HG03558 (cell line): ENCODE measurements around the gene NKX6-2.
"Not testable (repeated sequence)": the region's sequence is repeated elsewhere in the genome, so short reads cannot be mapped to it uniquely, and the experiment has no call there.

Source experiments
- ATAC-seq: cut with Tn5 transposase; IDR thresholded peaks from one replicate; pipeline ENCODE4 v1.9.1; 2021; ENCODE audit warnings: moderate number of reproducible peaks; ENCODE audit not compliant: unreplicated experiment; ENCODE audit errors: extremely low read depth

The NKX6-2 gene

GRCh38 chr10:132743925-132744490 is 41.9 kb downstream of the NKX6-2 start:
- ATAC-seq = no peak

- ATAC-seq = not testable (repeated sequence)
Measured at GRCh38 chr10:132743196-132743924, 42.6 kb downstream of the NKX6-2 start.

- no peak for ATAC-seq
Measured at GRCh38 chr10:132742837-132743194, 43.1 kb downstream of the NKX6-2 start.

GRCh38 chr10:132742167-132742836 is 43.6 kb downstream of the NKX6-2 start:
- no peak for ATAC-seq

- no peak for ATAC-seq
Measured at GRCh38 chr10:132740588-132740987, 45.4 kb downstream of the NKX6-2 start.

GRCh38 chr10:132739225-132739613 is 46.7 kb downstream of the NKX6-2 start:
- ATAC-seq = no peak

GRCh38 chr10:132738454-132739224 is 47.3 kb downstream of the NKX6-2 start:
- no peak for ATAC-seq

GRCh38 chr10:132737390-132738048 is 48.4 kb downstream of the NKX6-2 start:
- no peak for ATAC-seq

- ATAC-seq = no peak
Measured at GRCh38 chr10:132735923-132736391, 50.0 kb downstream of the NKX6-2 start.

- no peak for ATAC-seq
Measured at GRCh38 chr10:132735341-132735775, 50.6 kb downstream of the NKX6-2 start.

- no peak for ATAC-seq
Measured at GRCh38 chr10:132733926-132734325, 52.0 kb downstream of the NKX6-2 start.
